GM12801 (cell line): ENCODE data around the gene CFAP43.

ENCODE experiments used
- CTCF ChIP-seq: IDR thresholded peaks from one replicate; pipeline ENCODE4 v1.5.1; 2011; ENCODE audit warnings: control low read depth; ENCODE audit not compliant: insufficient read length; ENCODE audit errors: extremely low read depth

CFAP43 gene

GRCh38 chr10:104231784-104232612 lies at the start of gene CFAP43:
Gene CFAP43 (minus strand): TSS chr10:104232364. CDS start chr10:104232246, 118 bp downstream.
- TF ChIP-seq CTCF = no peak

DNA sequence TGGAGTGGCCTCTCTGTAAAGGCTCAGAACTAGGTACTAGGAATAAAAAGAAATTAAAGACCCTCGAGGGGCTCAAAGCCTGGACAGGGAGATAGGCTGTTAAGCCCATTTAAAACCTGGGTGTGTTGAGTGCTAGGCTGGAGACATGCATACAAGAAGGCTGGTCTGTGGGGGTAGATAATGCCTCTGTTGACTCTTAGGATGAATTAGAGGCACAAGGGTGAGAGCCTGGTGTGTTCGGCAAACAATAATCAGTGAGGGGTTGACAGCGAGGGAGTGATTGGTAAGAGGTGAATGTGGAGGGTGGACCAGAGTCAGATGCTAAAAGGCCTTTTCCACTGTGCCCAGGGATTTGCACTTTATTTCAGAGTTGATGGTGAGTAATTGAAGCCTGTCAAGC lies 49.5 kb upstream of the CFAP43 start:
- no peak for TF ChIP-seq CTCF

- no peak for TF ChIP-seq CTCF
Observed at GRCh38 chr10:104279550-104280259, 47.5 kb upstream of the CFAP43 start.

GRCh38 chr10:104277785-104278184 lies 45.6 kb upstream of the CFAP43 start:
- TF ChIP-seq CTCF = no peak

GRCh38 chr10:104276192-104276591 lies 44.0 kb upstream of the CFAP43 start:
- no peak for TF ChIP-seq CTCF

- no peak for TF ChIP-seq CTCF
Observed at GRCh38 chr10:104274762-104275721, 42.9 kb upstream of the CFAP43 start.

GRCh38 chr10:104273899-104274575 lies 41.9 kb upstream of the CFAP43 start:
- no peak for TF ChIP-seq CTCF
